Coronary artery (tissue), 2 donors: Measurements from ENCODE around the gene SLC25A21.

ENCODE experiments used
- DNase-seq: peaks from one replicate; pipeline ENCODE4 v3.0.0-alpha.2; 2017; ENCODE audit warnings: low spot score
- H3K27ac ChIP-seq, 2 donors: fragments of 200-600 bp; sonication (generic); one replicate each; pipeline ENCODE4 v1.5.1; 2016 to 2019
- H3K4me3 ChIP-seq: fragments of 200-600 bp; sonication (generic); 2 replicates; pipeline ENCODE4 v1.5.1; 2016; ENCODE audit warnings: mild to moderate bottlenecking, moderate library complexity
- CTCF ChIP-seq: fragments of 200-600 bp; sonication (generic); IDR thresholded peaks from one replicate; pipeline ENCODE4 v1.5.1; 2019; ENCODE audit warnings: antibody characterized with exemption

The SLC25A21 gene

DNA sequence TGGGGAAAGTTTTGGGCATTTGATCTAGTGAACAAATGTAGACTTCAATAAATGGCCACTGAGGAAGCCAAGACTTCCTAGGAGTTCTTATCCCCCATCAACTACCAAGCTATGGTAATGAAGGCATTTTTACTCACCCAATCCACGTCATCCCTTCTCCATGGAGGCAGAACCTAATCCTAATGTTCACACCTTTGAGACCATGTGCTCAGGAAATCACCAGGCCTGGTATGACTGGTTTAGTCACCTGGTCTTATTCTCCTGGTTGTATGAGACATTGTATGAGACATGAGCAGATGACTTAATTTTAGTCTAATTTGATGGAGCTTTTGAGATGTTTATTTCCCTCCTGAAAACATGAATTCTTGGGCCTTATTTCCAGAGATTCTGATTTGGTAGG, 422.2 kb downstream of the SLC25A21 start:
- no peak for TF ChIP-seq CTCF
- Histone ChIP-seq H3K4me3 (no peak overlapping the region), H3K27ac (no peak overlapping the region)
- DNase-seq = no peak

GRCh38 chr14:36748610-36749213, 423.7 kb downstream of the SLC25A21 start:
- TF ChIP-seq CTCF = no peak
- Histone ChIP-seq H3K4me3 (no peak overlapping the region), H3K27ac (no peak overlapping the region)
- DNase-seq = no peak

- Histone ChIP-seq H3K4me3 (no peak overlapping the region), H3K27ac (no peak overlapping the region)
- no peak for DNase-seq
- TF ChIP-seq CTCF = no peak
These were observed 424.8 kb downstream of the SLC25A21 start for GRCh38 chr14:36747411-36748184.

- TF ChIP-seq CTCF = no peak
These were observed 425.5 kb downstream of the SLC25A21 start for GRCh38 chr14:36746872-36747271.

DNA sequence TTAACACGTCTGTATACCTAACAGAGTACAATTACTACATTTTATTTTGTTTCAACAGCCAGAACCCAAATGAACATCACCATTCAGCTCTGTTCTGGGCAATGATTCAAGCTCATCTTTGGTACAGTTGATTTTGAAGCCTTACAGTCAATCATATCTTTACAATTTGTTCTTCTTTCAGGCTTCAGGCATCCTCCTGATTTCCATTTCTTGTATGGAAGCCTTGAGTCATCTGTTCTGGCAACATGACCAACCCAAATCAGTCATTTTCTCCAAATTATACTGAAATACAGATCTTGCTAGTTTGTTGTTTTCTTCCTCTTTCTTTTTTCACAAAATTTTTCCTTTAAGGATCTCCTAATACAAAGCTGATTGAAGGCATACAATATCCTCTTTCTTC, 430.5 kb downstream of the SLC25A21 start:
- no peak for DNase-seq
- H3K27ac ChIP-seq = no peak overlapping the region
- H3K4me3 ChIP-seq = no peak overlapping the region
- TF ChIP-seq CTCF = no peak

More at GRCh38 chr14:36746872-36747271, 425.5 kb downstream of the SLC25A21 start:
- Histone ChIP-seq H3K27ac (no peak overlapping the region), H3K4me3 (no peak overlapping the region)
- no peak for DNase-seq

DNA sequence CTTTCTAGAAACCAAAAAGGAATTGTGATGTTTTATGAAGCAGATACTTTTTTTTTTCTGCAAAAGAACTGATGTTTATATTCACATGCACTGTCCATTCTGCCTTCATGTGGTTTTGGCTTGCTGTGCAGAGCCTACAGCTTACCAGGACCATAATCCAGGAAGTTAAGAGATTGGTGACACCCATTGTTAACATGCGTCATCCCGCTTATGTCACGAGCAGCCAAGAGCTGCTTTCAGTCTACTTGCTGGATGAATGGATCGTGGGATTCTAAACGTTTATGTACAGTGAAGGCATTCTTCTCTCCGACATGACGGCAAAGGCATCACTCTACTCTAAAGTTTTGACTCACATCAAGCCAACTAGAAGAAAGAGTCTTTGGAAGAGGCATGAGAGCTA, 434.1 kb downstream of the SLC25A21 start:
- no peak overlapping the region for H3K4me3 ChIP-seq
- no peak for TF ChIP-seq CTCF
- no peak overlapping the region for H3K27ac ChIP-seq
- DNase-seq = no peak

DNA sequence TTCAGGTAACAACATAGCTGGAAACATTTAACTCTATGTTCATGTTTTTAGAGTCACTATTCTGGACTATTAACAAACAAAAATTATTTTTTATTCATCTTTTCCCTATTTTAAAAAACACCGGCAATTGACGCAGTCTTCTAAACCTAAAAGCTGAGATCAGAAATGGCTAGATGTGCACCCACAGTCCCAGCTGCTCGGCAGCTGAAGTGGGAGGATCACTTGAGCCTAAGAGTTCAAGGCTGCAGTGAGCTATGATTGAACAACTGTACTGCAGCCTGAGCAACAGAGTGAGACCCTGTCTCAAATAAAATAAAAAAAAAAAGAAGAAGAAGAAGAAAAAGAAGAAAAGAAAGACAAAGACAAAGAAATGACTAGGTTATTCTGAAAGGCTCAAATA, 446.3 kb downstream of the SLC25A21 start:
- Histone ChIP-seq H3K27ac (no peak overlapping the region), H3K4me3 (no peak overlapping the region)
- no peak for TF ChIP-seq CTCF
- no peak for DNase-seq
